ENCODE results near the gene FAM169A.
A peak's percentile ranks its signal among the peaks of the same experiment; 100 is the strongest.
"Not testable (repeated sequence)": the region's sequence is repeated elsewhere in the genome, so short reads cannot be mapped to it uniquely, and the experiment has no call there.

Gene FAM169A

DNA sequence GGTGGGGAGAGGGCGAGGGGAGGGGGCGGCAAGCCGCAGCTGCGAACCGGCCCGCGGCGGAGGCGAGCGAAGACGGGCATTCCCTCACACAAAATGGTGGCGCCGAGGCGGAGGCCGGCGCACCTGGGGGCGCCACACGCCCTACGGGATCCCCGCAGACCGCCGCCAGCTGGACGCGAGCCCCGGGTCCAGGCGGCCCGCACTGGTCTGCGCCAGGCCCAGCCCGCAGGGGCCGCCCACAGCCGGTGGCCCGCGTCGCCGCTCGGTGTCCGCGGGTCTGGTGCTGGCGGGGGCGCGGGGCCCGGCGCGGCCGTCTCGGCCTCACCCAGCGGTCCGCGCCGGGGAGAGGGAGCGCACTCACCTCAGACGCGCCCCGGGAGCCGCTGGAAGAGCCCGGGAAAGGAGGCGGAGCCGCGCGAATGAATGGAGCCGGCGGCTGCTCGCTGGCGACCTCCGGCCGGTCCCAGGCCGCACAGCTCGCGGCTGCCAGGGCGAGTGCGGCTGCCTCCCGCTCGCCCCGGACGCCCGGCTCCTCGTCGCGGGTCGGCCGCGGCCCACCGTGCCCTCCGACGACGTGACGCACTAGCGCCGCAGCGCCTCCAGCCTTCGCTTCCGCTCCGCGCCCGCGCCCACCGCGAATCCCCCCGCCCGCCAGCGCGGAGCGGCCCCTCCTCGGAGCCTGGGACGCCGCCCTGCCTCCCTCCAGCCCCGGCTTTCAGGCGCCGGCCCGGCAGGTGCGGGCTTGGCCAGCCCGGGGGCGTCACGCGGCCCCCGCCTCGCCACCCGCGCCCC, at the start of gene FAM169A:
Gene FAM169A (minus strand): TSS at position 584 of the 792 bp plus-strand sequence. CDS start 24,711 bp downstream, outside the sequence.
- DNase-seq, result peak; percentile 48 to 61

DNA sequence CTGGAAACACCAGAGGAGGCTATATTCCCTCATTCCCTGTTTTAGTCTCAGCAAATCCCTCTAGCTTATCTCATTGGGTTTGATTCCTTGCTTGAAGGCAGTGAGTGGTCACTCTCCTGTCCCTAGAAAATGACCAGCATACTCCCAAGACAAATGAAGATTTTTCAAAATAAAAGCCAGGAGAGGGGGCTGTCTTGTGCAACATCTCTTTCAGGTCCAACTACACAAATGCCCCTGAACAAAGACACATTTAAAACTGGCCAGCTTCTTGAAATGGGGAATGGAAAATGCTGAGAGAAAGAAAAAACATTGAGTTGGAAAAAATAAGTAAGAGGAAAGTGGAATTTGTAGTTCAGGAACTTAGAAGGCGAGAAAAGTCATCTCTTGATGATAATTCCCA, 49.3 kb upstream of the FAM169A start:
- no peak for DNase-seq

- DNase-seq, result not testable (repeated sequence)
Measured at GRCh38 chr5:74911421-74911820, 45.2 kb upstream of the FAM169A start.

- not testable (repeated sequence) for DNase-seq
Measured at GRCh38 chr5:74909888-74910287, 43.7 kb upstream of the FAM169A start.

DNA sequence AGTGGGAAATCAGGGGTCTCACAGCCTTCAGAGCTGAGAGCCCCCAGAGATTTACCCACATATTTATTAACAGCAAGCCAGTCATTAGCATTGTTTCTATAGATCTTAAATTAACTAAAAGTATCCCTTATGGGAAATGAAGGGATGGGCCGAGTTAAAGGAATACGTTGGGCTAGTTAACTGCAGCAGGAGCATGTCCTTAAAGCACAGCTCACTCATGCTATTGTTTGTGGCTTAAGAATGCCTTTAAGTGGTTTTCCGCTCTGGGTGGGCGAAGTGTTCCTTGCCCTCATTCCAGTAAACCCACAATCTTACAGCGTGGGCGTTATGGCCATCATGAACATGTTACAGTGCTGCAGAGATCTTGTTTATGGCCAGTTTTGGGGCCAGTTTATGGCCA, 42.0 kb upstream of the FAM169A start:
- not testable (repeated sequence) for DNase-seq

DNA sequence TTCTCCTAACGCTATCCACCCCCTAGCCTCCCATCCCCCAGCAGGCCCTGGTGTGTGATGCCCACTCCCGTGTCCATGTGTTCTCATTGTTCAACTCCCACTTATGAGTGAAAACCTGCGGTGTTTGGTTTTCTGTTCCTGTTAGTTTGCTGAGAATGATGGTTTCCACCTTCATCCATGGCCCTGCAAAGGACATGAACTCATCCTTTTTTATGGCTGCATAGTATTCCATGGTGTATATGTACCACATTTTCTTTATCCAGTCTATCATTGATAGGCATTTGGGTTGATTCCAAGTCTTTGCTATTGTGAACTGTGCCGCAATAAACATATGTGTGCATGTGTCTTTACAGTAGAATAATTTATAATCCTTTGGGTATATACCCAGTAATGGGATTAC, 38.5 kb upstream of the FAM169A start:
- not testable (repeated sequence) for DNase-seq

DNA sequence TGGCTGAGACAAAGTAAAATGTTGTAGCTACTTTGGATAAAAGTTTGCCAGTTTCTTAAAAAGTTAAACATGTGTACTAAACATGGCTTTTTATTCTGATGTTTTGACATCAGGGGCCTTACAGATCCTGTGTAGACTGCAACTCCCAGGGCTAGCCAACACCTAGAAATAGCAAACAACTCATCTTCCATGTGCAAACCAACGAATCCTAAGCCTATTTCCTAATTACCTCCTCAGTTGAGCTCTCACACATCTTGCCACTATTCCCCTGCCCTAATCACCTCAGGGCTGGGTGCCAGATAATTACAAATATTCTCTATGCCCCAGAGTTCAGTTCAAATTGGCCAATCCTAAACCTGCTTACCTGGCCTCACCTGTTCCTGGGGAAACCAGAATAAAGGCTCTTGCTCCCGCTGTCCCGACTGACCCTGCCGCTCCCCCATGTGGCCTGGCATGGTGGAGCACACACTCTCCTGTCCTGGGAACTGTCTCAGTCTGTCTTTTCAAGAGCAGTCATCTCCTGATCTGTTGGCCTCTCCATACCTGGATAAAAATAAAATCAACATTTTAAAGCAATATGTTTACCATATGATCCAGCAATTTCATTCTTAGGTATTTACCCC, 37.1 kb upstream of the FAM169A start:
- DNase-seq, result peak in 1 of 2 donors; percentile 8

- no peak for DNase-seq
Measured at GRCh38 chr5:74897049-74897448, 30.9 kb upstream of the FAM169A start.

DNA sequence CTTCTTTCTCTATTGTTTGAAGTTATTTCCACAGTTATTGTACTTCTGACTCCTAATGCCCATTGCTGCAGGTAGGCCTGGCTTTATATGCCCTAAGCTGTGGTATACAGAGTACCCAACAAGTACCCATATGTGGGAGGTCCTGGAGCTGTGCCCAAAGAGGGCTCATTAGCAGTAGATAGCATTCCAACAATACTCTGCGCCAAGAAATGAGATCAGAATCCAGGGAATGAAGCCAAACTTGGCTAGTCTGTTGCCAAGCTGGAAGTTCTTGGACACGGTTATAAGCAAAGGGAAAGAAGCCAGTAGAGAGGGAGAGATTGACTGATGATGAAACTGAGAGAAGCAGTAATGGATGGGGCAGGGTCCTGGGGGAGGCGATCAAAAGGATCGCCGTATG, 29.7 kb upstream of the FAM169A start:
- DNase-seq, result no peak

- DNase-seq, result no peak
Measured at GRCh38 chr5:74894351-74894750, 28.2 kb upstream of the FAM169A start.

DNA sequence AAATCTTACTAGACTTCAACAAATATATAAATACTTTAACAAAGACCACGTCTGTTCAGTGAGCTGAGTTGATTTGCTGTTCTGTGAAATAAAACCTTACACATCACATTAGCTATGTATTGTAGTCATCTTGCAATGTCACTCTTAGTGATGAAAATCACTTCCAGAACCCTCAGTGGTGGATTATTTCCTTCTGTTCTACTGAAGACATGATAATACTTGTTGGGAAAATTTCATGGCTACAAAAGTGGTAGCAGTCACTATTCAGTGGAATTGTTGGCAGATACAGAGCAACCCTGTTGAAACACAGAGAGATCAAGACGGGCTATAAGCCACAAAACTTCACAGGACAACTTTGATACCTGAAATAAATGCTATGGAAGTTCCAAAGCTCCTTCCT, 26.7 kb upstream of the FAM169A start:
- no peak for DNase-seq

DNA sequence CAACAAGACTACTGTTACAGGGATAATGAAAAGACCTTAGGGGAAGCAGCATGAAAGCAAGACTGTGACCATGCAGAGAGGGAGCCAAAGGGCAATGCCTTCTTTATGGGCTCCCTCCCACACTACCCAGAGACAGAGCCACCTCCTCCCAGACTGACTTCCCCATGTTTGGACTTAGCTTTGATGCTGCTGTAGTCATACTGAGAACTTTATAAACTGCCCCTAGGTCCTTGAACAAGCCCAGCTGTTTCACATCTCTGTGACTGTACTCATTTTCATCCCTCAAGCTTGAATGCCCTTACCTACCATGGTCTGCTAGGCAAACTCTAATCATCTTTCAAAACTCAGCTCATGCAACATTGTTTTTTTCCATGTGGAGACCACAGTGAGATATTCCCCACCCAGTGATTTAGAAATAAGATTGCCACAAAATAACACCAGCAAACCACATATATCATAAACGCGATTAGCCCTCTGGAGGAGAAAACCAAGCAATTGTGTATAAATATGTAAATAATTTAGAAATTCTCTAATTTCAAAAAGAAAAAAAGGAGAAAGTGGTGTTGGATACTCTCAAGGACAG, 23.4 kb upstream of the FAM169A start:
- DNase-seq, result no peak

- DNase-seq, result no peak
Measured at GRCh38 chr5:74888117-74888516, 21.9 kb upstream of the FAM169A start.

DNA sequence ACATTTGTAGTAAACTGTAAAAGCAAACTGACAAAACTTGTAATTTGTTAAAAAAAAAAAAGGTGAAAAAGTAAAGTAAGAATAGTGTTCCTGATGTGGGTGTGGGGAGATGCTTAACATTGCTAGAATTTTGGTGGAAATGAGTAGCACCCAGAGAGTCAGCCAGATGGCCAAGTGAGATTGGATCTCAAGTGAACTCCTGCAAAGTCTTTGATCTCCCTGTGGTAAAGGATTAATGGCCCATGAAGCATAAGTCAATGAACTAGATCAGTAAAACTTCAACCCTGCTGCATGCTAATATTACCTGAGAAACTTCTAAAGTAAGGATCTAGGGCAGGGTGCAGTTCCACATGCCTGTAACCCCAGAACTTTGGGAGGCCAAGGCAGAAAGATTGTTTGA, 19.0 kb upstream of the FAM169A start:
- no peak for DNase-seq

DNA sequence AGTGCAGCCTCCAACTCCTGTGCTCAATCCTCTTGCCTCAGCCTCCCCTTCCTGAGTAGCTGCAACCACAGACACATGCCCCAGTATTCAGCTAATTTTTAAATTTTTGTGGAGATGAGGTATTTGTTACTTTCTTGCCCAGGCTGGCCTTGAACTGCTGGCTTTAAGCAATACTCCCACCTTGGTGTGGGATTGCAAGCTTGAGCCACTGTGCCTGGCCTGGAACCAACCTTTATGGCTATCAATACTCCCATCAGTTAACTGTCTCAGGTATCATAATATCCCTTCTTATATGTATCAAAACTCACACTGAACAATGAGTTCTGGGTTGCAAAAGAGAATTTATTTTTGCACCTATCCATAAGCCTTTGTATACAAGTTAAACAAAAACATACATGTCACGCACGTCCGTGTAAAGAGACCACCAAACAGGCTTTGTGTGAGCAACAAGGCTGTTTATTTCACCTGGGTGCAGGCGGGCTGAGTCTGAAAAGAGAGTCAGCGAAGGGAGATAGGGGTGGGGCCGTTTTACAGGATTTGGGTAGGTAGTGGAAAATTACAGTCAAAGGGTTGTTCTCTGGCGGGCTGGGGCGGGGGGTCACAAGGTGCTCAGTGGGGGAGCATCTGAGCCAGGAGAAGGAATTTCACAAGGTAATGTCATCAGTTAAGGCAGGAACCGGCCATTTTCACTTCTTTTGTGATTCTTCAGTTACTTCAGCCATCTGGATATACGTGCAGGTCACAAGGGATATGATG, 16.4 kb upstream of the FAM169A start:
- not testable (repeated sequence) for DNase-seq

- DNase-seq, result no peak
Measured at GRCh38 chr5:74877624-74878304, 11.6 kb upstream of the FAM169A start.

- no peak for DNase-seq
Measured at GRCh38 chr5:74875994-74876791, 10.0 kb upstream of the FAM169A start.

DNA sequence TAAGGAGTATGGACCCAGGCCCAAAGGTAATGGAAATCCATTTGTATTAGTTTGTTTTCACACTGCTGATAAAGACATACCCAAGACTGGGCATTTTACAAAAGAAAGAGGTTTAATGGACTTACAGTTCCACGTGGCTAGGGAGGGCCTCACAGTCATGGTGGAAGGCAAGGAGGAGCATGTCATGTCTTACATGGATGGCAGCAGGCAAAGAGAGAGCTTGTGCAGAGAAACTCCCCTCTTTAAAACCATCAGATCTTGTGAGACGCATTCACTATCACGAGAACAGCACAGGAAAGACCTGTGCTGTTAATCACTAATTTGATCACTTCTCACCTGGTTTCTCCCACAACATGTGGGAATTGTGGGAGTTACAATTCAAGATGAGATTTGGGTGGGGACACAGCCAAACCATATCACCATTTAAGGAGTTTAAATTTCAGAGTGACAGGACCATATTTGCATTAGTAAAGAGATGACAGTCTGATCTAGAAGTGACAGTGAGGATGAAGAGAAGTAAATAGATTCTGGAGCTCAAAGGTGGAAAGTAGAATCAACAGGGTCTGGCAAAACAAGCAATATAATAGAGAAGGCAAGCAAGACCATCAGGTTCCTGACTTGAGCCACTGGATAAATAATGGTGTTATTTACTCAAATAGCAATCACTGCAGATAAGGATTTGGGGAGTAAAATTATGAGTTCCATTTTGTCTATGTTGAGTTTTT, 7.5 kb upstream of the FAM169A start:
- DNase-seq, result no peak

- no peak for DNase-seq
Measured at GRCh38 chr5:74870299-74871067, 4.3 kb upstream of the FAM169A start.

- DNase-seq, result not testable (repeated sequence)
Measured at GRCh38 chr5:74869414-74869813, 3.2 kb upstream of the FAM169A start.

All from stimulated activated CD4-positive, alpha-beta T cell treated with anti-CD3 and anti-CD28 coated beads, Interleukin-2, amount 100 ng/mL, for 24 hours (primary cell).